ENCODE measurements around the gene C17orf50. TPM values are rescaled to one million over a fixed set of nuclear protein-coding genes. Genes with fewer than 3 reads are reported as not detected.

C17orf50 gene
- total RNA-seq, 1 donor from 2014 or later = not detected

- Histone ChIP-seq H3K36me3 (peaks cover 78% of the 10 kb centered on the region), H3K4me3 (no peak overlapping the region), H3K4me1 (peaks cover 51% of the 10 kb centered on the region), H3K27ac (peak overlapping the region; percentile 66), H3K9me3 (no peaks in the 10 kb centered on the region), H3K27me3 (ENCODE audit: low read depth) (no peaks in the 10 kb centered on the region)
- intact Hi-C loops (cut with DNase I) = no loop called here
- ATAC-seq (no peak), DNase-seq (no peak)
- TF ChIP-seq CTCF (IDR thresholded peaks at IDR 0.05) = no peak
These were observed 44.5 kb upstream of the C17orf50 start for GRCh38 chr17:35716173-35716572.

- intact Hi-C loops (cut with DNase I) = no loop called here
- Histone ChIP-seq H3K27ac (peak overlapping the region; percentile 66), H3K9me3 (no peaks in the 10 kb centered on the region), H3K4me3 (no peak overlapping the region), H3K36me3 (peaks cover 79% of the 10 kb centered on the region), H3K4me1 (peaks cover 51% of the 10 kb centered on the region), H3K27me3 (ENCODE audit: low read depth) (no peaks in the 10 kb centered on the region)
- no peak for TF ChIP-seq CTCF (IDR thresholded peaks at IDR 0.05)
- DNase-seq (no peak), ATAC-seq (peak; percentile 92)
These were observed 43.7 kb upstream of the C17orf50 start for GRCh38 chr17:35716897-35717465.

- no peak for DNase-seq
- ATAC-seq = peak; percentile 34 to 52
- Histone ChIP-seq H3K27me3 (ENCODE audit: low read depth) (no peaks in the 10 kb centered on the region), H3K4me1 (peaks cover 51% of the 10 kb centered on the region), H3K27ac (peak overlapping the region; percentile 66), H3K4me3 (no peak overlapping the region), H3K36me3 (peaks cover 76% of the 10 kb centered on the region), H3K9me3 (no peaks in the 10 kb centered on the region)
- intact Hi-C loops (cut with DNase I) = no loop called here
- TF ChIP-seq CTCF (IDR thresholded peaks at IDR 0.05) = no peak
These were observed 43.2 kb upstream of the C17orf50 start for GRCh38 chr17:35717475-35717874.

GRCh38 chr17:35723735-35724134 is 37.0 kb upstream of the C17orf50 start:
- no peaks in the 10 kb centered on the region for H3K27me3 ChIP-seq (ENCODE audit: low read depth)
- H3K36me3 ChIP-seq = peaks cover 76% of the 10 kb centered on the region
- peaks cover 1% of the 10 kb centered on the region for H3K4me1 ChIP-seq
- ATAC-seq (no peak), DNase-seq (no peak)
- no peak overlapping the region for H3K4me3 ChIP-seq
- intact Hi-C loops (cut with DNase I) = no loop called here
- TF ChIP-seq CTCF (IDR thresholded peaks at IDR 0.05) = no peak
- H3K27ac ChIP-seq = no peak overlapping the region
- no peaks in the 10 kb centered on the region for H3K9me3 ChIP-seq

- ATAC-seq = no peak
- no peak for TF ChIP-seq CTCF (IDR thresholded peaks at IDR 0.05)
- intact Hi-C loops (cut with DNase I) = no loop called here
These were observed 35.6 kb upstream of the C17orf50 start for GRCh38 chr17:35725058-35725457.

GRCh38 chr17:35725802-35726126 is 34.9 kb upstream of the C17orf50 start:
- H3K4me1 ChIP-seq = peaks cover 4% of the 10 kb centered on the region
- no peak for DNase-seq
- TF ChIP-seq CTCF (IDR thresholded peaks at IDR 0.05) = no peak
- intact Hi-C loops (cut with DNase I) = no loop called here
- H3K27me3 ChIP-seq (ENCODE audit: low read depth) = no peaks in the 10 kb centered on the region
- no peak for ATAC-seq
- no peak overlapping the region for H3K4me3 ChIP-seq
- H3K27ac ChIP-seq = no peak overlapping the region
- H3K9me3 ChIP-seq = no peaks in the 10 kb centered on the region
- H3K36me3 ChIP-seq = peaks cover 64% of the 10 kb centered on the region

More at GRCh38 chr17:35725058-35725457, 35.6 kb upstream of the C17orf50 start:
- H3K4me1 ChIP-seq = no peaks in the 10 kb centered on the region
- H3K27ac ChIP-seq = no peak overlapping the region
- DNase-seq = no peak
- peaks cover 66% of the 10 kb centered on the region for H3K36me3 ChIP-seq
- H3K9me3 ChIP-seq = no peaks in the 10 kb centered on the region
- no peaks in the 10 kb centered on the region for H3K27me3 ChIP-seq (ENCODE audit: low read depth)
- no peak overlapping the region for H3K4me3 ChIP-seq

All from lower lobe of right lung (tissue), 2 donors.